Psoas muscle (tissue), 8 donors: ENCODE results near the gene LMCD1. TPM values are rescaled to one million over a fixed set of nuclear protein-coding genes. Genes with fewer than 3 reads are reported as not detected.
A peak's percentile ranks its signal among the peaks of the same experiment; 100 is the strongest.

ENCODE experiments used
- ATAC-seq, 4 donors: fragments of 200-7000 bp; cut with Tn5 transposase; one replicate each; pipeline ENCODE4 v1.9.1; 2020; ENCODE audit warnings: moderate library complexity in 3 of 4, mild to moderate bottlenecking in 2 of 4
- DNase-seq, 2 donors: peaks; one replicate each; pipeline ENCODE4 v3.0.0-alpha.2; 2020
- H3K27ac ChIP-seq: fragments of 200-600 bp; one replicate; pipeline ENCODE4 v1.8.0; 2022
- H3K27me3 ChIP-seq, 3 donors: fragments of 200-600 bp in 1 of 3; one replicate each; pipeline versions ENCODE4 v1.6.1 to v1.8.0; 2013 to 2022; ENCODE audit warnings: low read length in 2 of 3, mild to moderate bottlenecking in 2 of 3, moderate library complexity in 1 of 3; ENCODE audit not compliant: insufficient read depth in 3 of 3
- H3K36me3 ChIP-seq, 2 donors: fragments of 200-600 bp in 1 of 2; one replicate each; pipeline versions ENCODE4 v1.6.1 to v1.8.0; 2013 to 2022; ENCODE audit warnings: low read depth in 1 of 2, mild to moderate bottlenecking in 1 of 2, moderate library complexity in 1 of 2; ENCODE audit not compliant: insufficient read depth in 1 of 2
- H3K4me1 ChIP-seq: fragments of 200-600 bp; one replicate; pipeline ENCODE4 v1.8.0; 2022
- H3K4me3 ChIP-seq: fragments of 200-600 bp; one replicate; pipeline ENCODE4 v1.8.0; 2022; ENCODE audit warnings: mild to moderate bottlenecking
- H3K9me3 ChIP-seq: fragments of 200-600 bp; one replicate; pipeline ENCODE4 v1.8.0; 2022
- WGBS, 3 donors: extraction: QIAGEN DNeasy Blood & Tissue Kit; methylation state at CpG; one replicate each; pipeline versions ENCODE4 v1.1.6 to v1.1.7; 2013; 5-methylcytosine and 5-hydroxymethylcytosine counted together
- intact Hi-C, 2 donors: fragments of 100-400 bp; cut with DNase I; formaldehyde crosslinking; loops; one replicate each; pipeline versions ENCODE4 v1.11.0 to v1.14.2; 2022
- polyA plus RNA-seq, 3 donors: library from polyadenylated mRNA; stranded (reverse); fragments of 200-250 nt; gene quantifications; one replicate each; pipeline ENCODE4 v1.2.3, GENCODE V29; 2013
- total RNA-seq, 4 donors: library from RNA; stranded (reverse); fragmentation: NEBNext Ultra II Directional in 2 of 4; extraction: Animal tissue kit (Norgen Biotek cat#: 25700) in 2 of 4; gene quantifications; one replicate each; pipeline versions ENCODE4 v1.2.1 to v1.2.4, GENCODE V29; 2021 to 2023
- TF ChIP-seq, protein P1 (sequence below): fragments of 200-600 bp; IDR thresholded peaks from one replicate; pipeline ENCODE4 v1.8.0; 2022; ENCODE audit warnings: antibody characterized with exemption
- donor health status: healthy with polysubstance abuse.
- donor health status: DM: no; HTN: no; CAD: no; lungs with moderate emphysema.
- donor health status: Bipolar disorder and iron deficiency.
- donor health status: healthy.
- donor health status: DM: yes; HTN: yes; CAD: no.
- donor health status: DM: no; HTN: no; CAD: no.
- donor health status: DM: no; HTN: no; CAD: no.
- donor health status: DM: yes; HTN: yes; CAD: no.

The LMCD1 gene
- total and polyA plus RNA-seq, 7 donors = 83.0 to 1,120 (median 411) TPM

DNA sequence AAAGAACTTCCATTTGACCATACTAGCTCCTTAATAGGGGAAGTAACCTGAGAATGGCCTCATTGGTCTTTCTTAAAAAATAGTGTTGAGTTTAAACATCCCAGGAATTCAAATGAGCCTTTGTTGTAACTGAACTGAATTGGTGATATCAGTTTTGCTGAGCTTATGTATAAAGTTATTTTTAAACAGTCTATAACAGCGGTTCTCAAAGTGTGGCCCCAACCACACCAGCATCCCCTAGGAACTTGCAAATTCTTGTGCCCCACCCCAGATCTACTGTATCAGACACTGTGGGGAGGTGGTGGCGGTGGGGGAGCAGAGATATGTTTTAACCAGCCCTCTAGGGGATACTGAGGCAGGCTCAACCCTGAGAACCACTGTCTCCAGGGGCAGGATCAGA lies 57.0 kb downstream of the LMCD1 start:
- peaks cover 52% of the 10 kb centered on the region for H3K4me1 ChIP-seq
- H3K36me3 ChIP-seq = peaks cover 6 to 60% of the 10 kb centered on the region in 2 donors
- H3K9me3 ChIP-seq = no peaks in the 10 kb centered on the region
- intact Hi-C loops = no loop called here
- no peak overlapping the region for H3K4me3 ChIP-seq
- TF ChIP-seq, protein P1, sequence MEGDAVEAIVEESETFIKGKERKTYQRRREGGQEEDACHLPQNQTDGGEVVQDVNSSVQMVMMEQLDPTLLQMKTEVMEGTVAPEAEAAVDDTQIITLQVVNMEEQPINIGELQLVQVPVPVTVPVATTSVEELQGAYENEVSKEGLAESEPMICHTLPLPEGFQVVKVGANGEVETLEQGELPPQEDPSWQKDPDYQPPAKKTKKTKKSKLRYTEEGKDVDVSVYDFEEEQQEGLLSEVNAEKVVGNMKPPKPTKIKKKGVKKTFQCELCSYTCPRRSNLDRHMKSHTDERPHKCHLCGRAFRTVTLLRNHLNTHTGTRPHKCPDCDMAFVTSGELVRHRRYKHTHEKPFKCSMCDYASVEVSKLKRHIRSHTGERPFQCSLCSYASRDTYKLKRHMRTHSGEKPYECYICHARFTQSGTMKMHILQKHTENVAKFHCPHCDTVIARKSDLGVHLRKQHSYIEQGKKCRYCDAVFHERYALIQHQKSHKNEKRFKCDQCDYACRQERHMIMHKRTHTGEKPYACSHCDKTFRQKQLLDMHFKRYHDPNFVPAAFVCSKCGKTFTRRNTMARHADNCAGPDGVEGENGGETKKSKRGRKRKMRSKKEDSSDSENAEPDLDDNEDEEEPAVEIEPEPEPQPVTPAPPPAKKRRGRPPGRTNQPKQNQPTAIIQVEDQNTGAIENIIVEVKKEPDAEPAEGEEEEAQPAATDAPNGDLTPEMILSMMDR = no peak
- 80 to 97% (median 94%) methylated on average over 2 of the region's 2 CpGs for WGBS, 3 donors
- peak overlapping the region; percentile 76 for H3K27ac ChIP-seq
- ATAC-seq (no peak), DNase-seq (no peak)
- no peaks in the 10 kb centered on the region for H3K27me3 ChIP-seq

DNA sequence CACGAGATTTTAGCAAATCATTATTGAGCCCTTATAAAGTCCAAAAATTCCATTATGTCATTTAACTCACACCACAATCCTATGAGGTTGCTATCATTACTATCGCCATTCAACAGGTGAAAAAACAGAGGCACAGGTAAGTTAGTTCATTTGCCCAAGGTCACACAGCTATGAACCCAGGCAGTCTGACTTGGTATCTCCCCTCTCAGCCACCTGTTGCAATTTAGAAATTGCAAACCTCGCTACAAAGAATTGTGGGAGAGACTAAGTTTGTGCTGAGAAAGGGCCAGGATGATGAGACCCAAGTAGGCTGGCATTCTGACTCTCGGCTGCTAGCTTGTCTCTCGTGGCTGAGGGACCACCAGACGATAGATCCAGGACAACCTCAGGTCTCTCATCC lies 57.7 kb downstream of the LMCD1 start:
- no peaks in the 10 kb centered on the region for H3K27me3 ChIP-seq
- ATAC-seq (no peak), DNase-seq (no peak)
- H3K36me3 ChIP-seq = peaks cover 6 to 67% of the 10 kb centered on the region in 2 donors
- TF ChIP-seq, protein P1 = no peak
- no peaks in the 10 kb centered on the region for H3K9me3 ChIP-seq
- H3K4me3 ChIP-seq = no peak overlapping the region
- peaks cover 47% of the 10 kb centered on the region for H3K4me1 ChIP-seq
- intact Hi-C loops = no loop called here
- WGBS, 3 donors = 87 to 94% (median 91%) methylated on average over 6 of the region's 6 CpGs
- peak overlapping the region; percentile 56 for H3K27ac ChIP-seq

DNA sequence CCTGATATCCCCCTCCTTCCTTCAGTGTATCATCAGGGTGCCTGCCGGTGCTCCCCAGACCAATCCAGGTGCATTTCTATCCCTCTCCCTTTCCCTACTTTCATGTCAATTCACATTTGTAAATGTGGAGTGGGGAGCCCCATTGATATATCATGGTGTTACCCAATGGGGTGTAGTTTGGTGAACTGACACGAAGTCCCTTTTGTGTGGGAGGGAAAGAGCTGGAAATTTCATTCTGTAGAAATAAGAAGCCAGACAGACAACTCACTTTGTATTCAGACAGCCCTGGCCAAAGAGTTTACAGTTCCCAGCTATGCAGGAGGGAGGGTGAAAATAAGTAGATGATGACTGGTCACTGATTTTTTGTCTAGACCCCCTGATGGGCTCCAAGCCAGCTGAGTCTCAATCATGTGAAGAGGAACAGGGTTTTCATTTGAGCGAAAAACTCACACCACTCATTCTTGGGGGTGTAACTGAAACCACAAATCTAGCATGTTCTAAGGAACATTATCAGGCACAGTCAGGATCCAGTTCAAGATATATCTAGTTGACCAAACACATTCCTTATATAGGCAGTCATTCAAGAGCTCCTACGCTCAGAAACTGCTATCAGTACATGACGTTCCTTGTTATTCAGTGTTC lies 58.9 kb downstream of the LMCD1 start:
- TF ChIP-seq, protein P1 = no peak
- peak overlapping the region; percentile 56 for H3K27ac ChIP-seq
- peaks cover 36% of the 10 kb centered on the region for H3K4me1 ChIP-seq
- peak in 3 of 4 donors; percentile 30 to 38 (median 36) for ATAC-seq
- H3K9me3 ChIP-seq = no peaks in the 10 kb centered on the region
- WGBS, 3 donors = 57 to 86% (median 60%) methylated on average over 5 of the region's 5 CpGs
- intact Hi-C loops = no loop called here
- H3K36me3 ChIP-seq = peaks cover 10 to 78% of the 10 kb centered on the region in 2 donors
- no peak overlapping the region for H3K4me3 ChIP-seq
- no peaks in the 10 kb centered on the region for H3K27me3 ChIP-seq
- DNase-seq = no peak

DNA sequence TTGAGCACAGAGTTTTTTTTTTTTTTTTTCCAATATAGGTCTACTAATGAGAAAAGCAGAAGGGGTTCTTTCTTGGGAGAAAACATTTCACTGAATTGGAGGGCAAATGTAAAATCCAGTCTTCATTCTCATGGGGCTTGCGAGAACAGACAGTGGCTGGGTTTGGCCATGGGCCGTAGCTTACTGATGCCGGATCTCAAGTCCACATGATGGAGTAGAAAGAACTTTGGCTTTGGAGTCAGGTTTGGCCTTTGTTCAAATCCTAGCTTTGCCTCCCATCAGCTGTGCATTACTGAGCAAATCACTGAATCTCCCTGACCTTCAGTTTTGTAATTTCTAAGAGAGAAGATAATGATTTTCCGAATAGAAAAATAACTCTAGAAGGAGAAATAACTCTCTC lies 59.7 kb downstream of the LMCD1 start:
- peak in 3 of 4 donors; percentile 20 to 27 (median 24) for ATAC-seq
- no peaks in the 10 kb centered on the region for H3K9me3 ChIP-seq
- H3K27ac ChIP-seq = peak overlapping the region; percentile 56
- TF ChIP-seq, protein P1 = no peak
- no peak overlapping the region for H3K4me3 ChIP-seq
- H3K4me1 ChIP-seq = peaks cover 30% of the 10 kb centered on the region
- intact Hi-C loops = no loop called here
- WGBS, 3 donors = 19 to 36% (median 32%) methylated on average over 4 of the region's 4 CpGs
- peaks cover 10 to 83% of the 10 kb centered on the region in 2 donors for H3K36me3 ChIP-seq
- peak; percentile 50 to 67 for DNase-seq
- H3K27me3 ChIP-seq = no peaks in the 10 kb centered on the region
